NCI-H345 (cell line): Measurements from ENCODE around the gene VPS9D1.
"Not testable (repeated sequence)": the region's sequence is repeated elsewhere in the genome, so short reads cannot be mapped to it uniquely, and the experiment has no call there.

Experiments
- DNase-seq: peaks from one replicate; lab custom pipeline; 2025; lab: John Stamatoyannopoulos, UW

Gene VPS9D1

DNA sequence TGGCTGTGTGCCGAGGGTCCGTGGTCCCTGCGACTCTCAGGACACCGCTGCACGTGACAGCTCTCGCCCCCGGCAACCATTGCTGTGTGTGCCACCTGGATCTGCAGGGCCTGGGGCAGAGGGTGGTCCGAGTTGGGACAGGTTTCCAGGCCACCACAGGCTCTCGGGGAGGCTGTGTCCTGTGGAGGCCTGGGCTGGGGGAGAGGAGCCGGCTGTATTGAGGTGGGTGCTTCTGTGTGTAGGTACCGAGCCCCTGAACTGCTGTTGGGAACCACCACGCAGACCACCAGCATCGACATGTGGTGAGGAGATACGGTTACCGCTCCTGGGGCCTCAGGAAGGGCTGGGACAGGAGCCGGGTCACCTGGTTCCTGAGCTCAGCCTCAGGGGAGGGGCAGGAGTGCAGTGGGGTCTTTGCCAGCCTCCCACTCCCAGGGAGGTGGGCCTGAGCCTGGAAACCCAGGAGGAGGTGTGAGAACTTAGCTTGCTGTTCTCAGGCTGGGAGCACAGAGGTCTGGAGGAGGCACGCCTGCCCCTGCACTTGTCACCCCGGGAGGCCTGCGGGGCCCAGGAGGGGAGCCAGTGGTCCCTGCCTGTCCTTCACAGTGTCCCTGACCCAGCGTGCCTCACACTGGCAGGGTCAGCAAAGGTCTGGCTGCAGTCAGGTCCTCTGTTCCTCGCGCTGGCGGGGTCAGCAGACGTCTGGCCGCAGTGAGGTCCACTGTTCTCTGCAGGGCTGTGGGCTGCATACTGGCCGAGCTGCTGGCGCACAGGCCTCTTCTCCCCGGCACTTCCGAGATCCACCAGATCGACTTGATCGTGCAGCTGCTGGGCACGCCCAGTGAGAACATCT, 26.5 kb downstream of the VPS9D1 start:
- DNase-seq: no peak

GRCh38 chr16:89693289-89693731, 27.4 kb downstream of the VPS9D1 start:
- no peak for DNase-seq

- DNase-seq: no peak
Measured at GRCh38 chr16:89691986-89692569, 28.6 kb downstream of the VPS9D1 start.

DNA sequence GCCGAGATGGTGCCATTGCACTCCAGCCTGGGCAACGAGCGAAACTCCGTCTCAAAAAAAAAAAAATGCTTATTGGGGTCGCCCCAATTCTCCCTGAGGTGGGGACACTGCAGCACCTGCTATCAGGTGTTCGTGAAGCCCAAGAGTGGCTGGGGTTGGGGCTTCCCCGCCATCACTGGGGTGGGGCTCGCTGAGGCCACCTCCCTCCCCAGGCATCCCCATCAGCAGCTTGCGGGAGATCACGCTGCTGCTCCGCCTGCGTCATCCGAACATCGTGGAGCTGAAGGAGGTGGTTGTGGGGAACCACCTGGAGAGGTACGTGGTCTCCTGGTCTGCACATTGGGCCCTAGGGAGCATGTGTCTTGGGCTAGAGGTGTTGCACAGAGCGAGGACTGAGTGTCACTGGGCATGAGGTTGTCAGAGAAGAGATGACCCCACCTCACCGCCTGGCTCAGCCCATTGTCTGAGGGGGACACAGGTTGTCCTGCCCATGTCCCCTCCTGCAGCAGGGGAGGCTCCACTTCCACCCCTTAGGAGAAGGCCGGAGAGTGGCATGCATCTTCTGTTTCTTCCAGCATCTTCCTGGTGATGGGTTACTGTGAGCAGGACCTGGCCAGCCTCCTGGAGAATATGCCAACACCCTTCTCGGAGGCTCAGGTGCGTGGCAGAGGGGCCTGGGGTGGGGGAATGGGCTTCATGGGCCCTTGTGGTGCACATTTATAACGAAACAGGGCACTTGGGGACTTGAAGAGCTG, 29.3 kb downstream of the VPS9D1 start:
- DNase-seq: no peak

GRCh38 chr16:89690392-89690901, 30.3 kb downstream of the VPS9D1 start:
- DNase-seq: no peak

DNA sequence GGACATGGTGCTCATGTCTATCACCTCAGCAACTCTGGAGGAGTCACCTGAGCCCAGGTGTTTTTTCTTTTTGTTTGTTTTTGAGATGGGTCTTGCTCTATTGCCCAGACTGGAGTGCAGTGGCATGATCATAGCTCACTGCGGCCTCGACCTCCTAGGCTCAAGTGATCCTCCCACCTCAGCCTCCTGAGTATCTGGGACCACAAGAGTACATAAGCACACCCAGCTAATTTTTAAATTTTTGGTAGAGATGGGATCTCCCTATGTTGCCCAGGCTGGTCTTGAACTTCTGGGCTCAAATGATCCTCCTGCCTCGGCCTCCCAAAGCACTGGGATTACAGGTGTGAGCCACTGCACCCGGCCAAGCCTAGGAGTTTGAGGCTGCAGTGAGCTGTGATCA, 31.1 kb downstream of the VPS9D1 start:
- DNase-seq: not testable (repeated sequence)

GRCh38 chr16:89689142-89689541, 31.6 kb downstream of the VPS9D1 start:
- DNase-seq: no peak

GRCh38 chr16:89688395-89688794, 32.3 kb downstream of the VPS9D1 start:
- DNase-seq: no peak

DNA sequence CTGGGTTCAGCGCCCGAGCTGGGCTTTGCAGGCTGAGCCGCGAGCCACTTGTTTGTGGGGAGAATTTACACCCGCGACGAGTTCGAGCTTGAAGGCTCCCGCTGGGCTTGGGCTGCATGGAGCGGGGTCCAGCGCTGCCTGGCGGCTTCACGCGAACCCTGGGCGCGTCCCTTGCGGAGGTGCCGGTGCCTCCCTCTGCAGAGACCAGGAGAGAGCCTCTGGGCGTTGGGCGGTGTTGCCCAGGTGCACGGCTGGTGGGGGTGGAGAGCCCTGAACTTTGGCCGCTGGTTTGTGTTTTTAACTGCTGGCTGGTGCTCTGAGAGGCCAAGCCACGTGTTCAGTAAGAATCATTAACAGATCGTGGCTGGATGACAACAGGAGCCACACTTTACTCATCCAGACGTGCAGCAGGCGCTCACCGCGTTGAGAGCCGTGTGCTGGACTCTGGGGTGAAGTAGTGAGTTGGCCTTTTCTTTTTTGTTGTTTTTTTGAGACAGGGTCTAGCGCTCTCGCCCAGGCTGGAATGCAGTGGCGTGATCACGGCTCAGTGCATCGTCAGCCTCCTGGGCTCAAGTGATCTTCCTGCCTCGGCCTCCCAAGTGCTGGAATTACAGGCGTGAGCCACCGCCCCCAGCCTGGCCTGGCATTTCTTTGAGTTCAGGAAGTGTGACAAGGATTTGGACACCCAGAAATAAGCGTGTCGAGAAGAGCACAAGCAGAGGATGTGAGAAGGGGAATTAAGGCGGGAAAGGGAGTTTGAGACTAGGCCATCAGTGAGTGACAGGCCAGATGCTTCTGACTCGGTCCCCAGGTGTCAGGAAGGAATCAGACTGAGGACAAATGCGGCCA, 33.4 kb downstream of the VPS9D1 start:
- peak; percentile 57 for DNase-seq

DNA sequence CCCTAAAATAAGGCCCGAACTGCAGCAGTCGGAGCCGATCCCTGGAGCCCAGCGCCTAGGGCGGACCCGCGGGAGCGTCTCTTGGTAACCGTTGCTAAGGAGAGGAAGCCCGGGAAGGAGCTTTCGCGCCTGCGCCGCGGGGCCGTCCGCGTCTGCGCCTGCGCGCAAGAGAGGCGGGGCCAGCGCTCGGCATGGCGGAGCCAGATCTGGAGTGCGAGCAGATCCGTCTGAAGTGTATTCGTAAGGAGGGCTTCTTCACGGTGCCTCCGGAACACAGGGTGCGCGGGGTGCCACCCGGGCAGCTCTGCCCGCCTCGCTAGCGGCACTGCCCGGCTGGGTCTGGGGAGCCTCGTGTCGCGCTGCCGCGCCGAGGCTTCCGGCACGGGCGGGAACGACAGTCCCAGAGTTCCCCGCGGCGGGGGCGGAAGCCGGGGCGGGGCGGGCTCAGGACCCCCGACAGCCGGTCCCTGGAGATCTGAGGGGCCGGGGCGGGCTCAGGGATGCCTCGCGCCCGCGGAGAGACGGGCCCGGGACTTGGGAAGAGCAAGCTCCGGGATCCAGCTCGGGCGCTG, 34.1 kb downstream of the VPS9D1 start, which contains the start of gene CDK10:
TSS of gene CDK10 (plus strand) at position 170 of the 572 bp plus-strand sequence. CDS start at position 192, 22 bp downstream.
- DNase-seq: peak; percentile 86

DNA sequence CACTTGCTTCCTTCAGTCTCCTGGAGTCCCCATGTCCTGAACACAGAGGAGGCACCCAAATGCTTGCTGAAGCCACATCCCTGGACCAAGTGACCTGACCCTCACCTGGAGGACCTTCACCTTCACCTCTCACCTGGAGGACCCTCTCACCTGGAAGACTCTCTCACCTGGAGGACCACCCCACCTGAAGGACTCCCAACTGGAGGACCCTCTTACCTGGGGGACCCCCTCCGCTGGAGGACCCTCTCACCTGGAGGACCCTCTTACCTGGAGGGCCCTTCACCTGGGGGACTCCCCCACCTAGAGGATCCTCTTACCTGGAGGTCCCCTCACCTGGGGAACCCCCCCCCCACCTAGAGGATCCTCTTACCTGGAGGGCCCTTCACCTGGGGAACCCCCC, 34.8 kb downstream of the VPS9D1 start:
- no peak for DNase-seq

- no peak for DNase-seq
Measured at GRCh38 chr16:89678258-89678657, 42.4 kb downstream of the VPS9D1 start.

GRCh38 chr16:89672177-89672941, 48.3 kb downstream of the VPS9D1 start:
- DNase-seq: no peak

GRCh38 chr16:89671565-89671964, 49.1 kb downstream of the VPS9D1 start:
- not testable (repeated sequence) for DNase-seq

- DNase-seq: no peak
Measured at GRCh38 chr16:89670496-89671431, 49.9 kb downstream of the VPS9D1 start.

GRCh38 chr16:89669755-89670154, 50.9 kb downstream of the VPS9D1 start:
- DNase-seq: no peak

DNA sequence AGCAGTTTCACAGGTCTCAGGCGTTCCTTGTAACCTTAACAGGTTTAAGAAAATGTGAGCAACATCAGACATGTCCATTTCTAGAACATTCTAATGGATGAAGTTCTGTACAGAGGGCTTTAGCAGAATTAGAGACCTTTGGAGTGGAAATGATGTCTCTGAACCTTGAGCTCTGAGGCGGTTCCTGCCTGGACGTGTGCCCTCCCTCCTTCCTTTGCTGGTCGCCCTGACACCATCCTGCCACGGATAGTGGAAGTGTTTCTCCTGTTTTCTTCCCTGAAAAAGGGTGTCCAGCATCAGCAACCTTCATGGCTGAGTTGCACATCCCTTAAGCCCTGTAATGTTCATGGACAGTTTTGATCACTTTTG, 51.9 kb downstream of the VPS9D1 start:
- DNase-seq: no peak

DNA sequence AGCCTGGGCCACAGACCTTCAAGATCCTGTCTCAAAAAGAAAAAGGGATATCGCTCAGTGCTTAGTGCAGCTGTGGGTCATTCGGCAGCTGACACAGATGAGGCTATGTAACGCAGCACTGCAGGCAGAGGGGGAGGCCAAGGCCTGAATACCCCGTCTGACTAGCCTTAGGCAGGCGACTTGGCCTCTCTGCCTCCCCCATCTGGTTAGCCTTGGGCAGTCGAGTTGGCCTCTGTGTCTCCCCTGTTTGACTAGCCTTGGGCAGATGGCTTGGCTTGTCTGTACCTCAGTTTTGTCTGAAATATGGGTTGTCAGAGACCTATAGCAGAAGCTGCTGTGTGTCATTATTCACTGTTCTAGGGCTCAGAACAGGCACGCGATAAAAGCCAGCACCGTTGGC, 53.1 kb downstream of the VPS9D1 start:
- DNase-seq: no peak

- DNase-seq: not testable (repeated sequence)
Measured at GRCh38 chr16:89667000-89667399, 53.7 kb downstream of the VPS9D1 start.
